Stimulated activated CD8-positive, alpha-beta memory T cell treated with anti-CD3 and anti-CD28 coated beads, Interleukin-7, amount 100 ng/mL, for 48 hours (primary cell): ENCODE results near the gene MAP3K14.

Experiments
- DNase-seq, 2 donors: peaks; one replicate each; pipeline ENCODE4 v3.0.0-alpha.2; 2020; ENCODE audit warnings: low read depth in 1 of 2; ENCODE audit errors: extremely low read depth in 1 of 2

The MAP3K14 gene

GRCh38 chr17:45225051-45225700, 91.6 kb downstream of the MAP3K14 start:
- peak in 1 of 2 donors; percentile 63 for DNase-seq

GRCh38 chr17:45224671-45225050, 92.2 kb downstream of the MAP3K14 start:
- DNase-seq: no peak

GRCh38 chr17:45223539-45224528, 93.0 kb downstream of the MAP3K14 start:
- peak in 1 of 2 donors; percentile 73 for DNase-seq

- DNase-seq: no peak
These were observed 93.8 kb downstream of the MAP3K14 start for GRCh38 chr17:45222996-45223538.

GRCh38 chr17:45222289-45222995, 94.4 kb downstream of the MAP3K14 start:
- DNase-seq: peak in 1 of 2 donors; percentile 63

- DNase-seq: no peak
These were observed 94.9 kb downstream of the MAP3K14 start for GRCh38 chr17:45222014-45222288.

- DNase-seq: peak in 1 of 2 donors; percentile 51
These were observed 95.5 kb downstream of the MAP3K14 start, which contains the start of gene FMNL1 for GRCh38 chr17:45221081-45222013. FMNL1 (plus strand) TSS chr17:45221885; CDS start chr17:45222125, 240 bp downstream.

- no peak for DNase-seq
These were observed 96.7 kb downstream of the MAP3K14 start for GRCh38 chr17:45220079-45220478.

- DNase-seq: peak in 1 of 2 donors; percentile 76
These were observed 97.7 kb downstream of the MAP3K14 start for GRCh38 chr17:45218895-45219661.
